Left renal cortex interstitium (tissue), 4 donors: ENCODE data around the gene COL8A1. TPM values are rescaled to one million over a fixed set of nuclear protein-coding genes. Genes with fewer than 3 reads are reported as not detected.
"Not testable (repeated sequence)": the region's sequence is repeated elsewhere in the genome, so short reads cannot be mapped to it uniquely, and the experiment has no call there.

Source experiments
- DNase-seq, 4 donors: peaks; one replicate each; pipeline ENCODE4 v3.0.0-alpha.2; 2013; ENCODE audit warnings: low read depth in 4 of 4, low spot score in 2 of 4, missing footprints in 1 of 4
- polyA plus RNA-seq, 4 donors: library from polyadenylated mRNA; unstranded; fragments of 120-200 nt; gene quantifications; one replicate each; pipeline ENCODE4 v1.2.1, GENCODE V29; 2013; ENCODE audit not compliant: insufficient read length in 4 of 4

COL8A1 gene
- 10 to 100 TPM in 1 of 4 donors, 1 to 10 TPM in 3; 5.4 to 11.5 (median 7.6) TPM for polyA plus RNA-seq

- peak in 1 of 4 donors; percentile 48 for DNase-seq
Measured at GRCh38 chr3:99638167-99638948, at the start of gene COL8A1. Gene COL8A1 (plus strand): TSS chr3:99638594. CDS start chr3:99790683, 152,089 bp downstream.

- DNase-seq: not testable (repeated sequence)
Measured at GRCh38 chr3:99589168-99589567, 49.2 kb upstream of the COL8A1 start.

GRCh38 chr3:99599894-99600293, 38.5 kb upstream of the COL8A1 start:
- no peak for DNase-seq

GRCh38 chr3:99601515-99601914, 36.9 kb upstream of the COL8A1 start:
- DNase-seq: peak in 1 of 4 donors; percentile 32

- peak in 3 of 4 donors; percentile 21 to 47 (median 41) for DNase-seq
Measured at GRCh38 chr3:99602183-99602582, 36.2 kb upstream of the COL8A1 start.

GRCh38 chr3:99607151-99607550, 31.2 kb upstream of the COL8A1 start:
- no peak for DNase-seq

- no peak for DNase-seq
Measured at GRCh38 chr3:99614768-99615167, 23.6 kb upstream of the COL8A1 start.

- no peak for DNase-seq
Measured at GRCh38 chr3:99620077-99620767, 18.2 kb upstream of the COL8A1 start.

- DNase-seq: no peak
Measured at GRCh38 chr3:99620976-99621375, 17.4 kb upstream of the COL8A1 start.

- DNase-seq: no peak
Measured at GRCh38 chr3:99624496-99625236, 13.7 kb upstream of the COL8A1 start.

GRCh38 chr3:99625237-99625622, 13.2 kb upstream of the COL8A1 start:
- no peak for DNase-seq

GRCh38 chr3:99625643-99626416, 12.6 kb upstream of the COL8A1 start:
- no peak for DNase-seq

GRCh38 chr3:99626417-99626788, 12.0 kb upstream of the COL8A1 start:
- DNase-seq: no peak

GRCh38 chr3:99627062-99627826, 11.2 kb upstream of the COL8A1 start:
- no peak for DNase-seq

GRCh38 chr3:99630815-99631214, 7.6 kb upstream of the COL8A1 start:
- no peak for DNase-seq

- no peak for DNase-seq
Measured at GRCh38 chr3:99633887-99634558, 4.4 kb upstream of the COL8A1 start.

- no peak for DNase-seq
Measured at GRCh38 chr3:99634881-99635280, 3.5 kb upstream of the COL8A1 start.

- no peak for DNase-seq
Measured at GRCh38 chr3:99635348-99635747, 3.0 kb upstream of the COL8A1 start.

- DNase-seq: no peak
Measured at GRCh38 chr3:99637016-99637367, 1.4 kb upstream of the COL8A1 start.
